OCI-LY7 (cell line): ENCODE results near the gene ARHGAP31. TPM values are rescaled to one million over a fixed set of nuclear protein-coding genes. Genes with fewer than 3 reads are reported as not detected.

Source experiments
- BruUV-seq: library from RNA; stranded (reverse); fragments of 400-500 nt; replicated peaks from 2 replicates; lab custom pipeline; 2021; lab: Mats Ljungman, UMichigan
- CTCF ChIA-PET: fragments of 300-600 bp; sonication (Branson Sonifier 250); formaldehyde crosslinking; loops from one replicate; lab custom pipeline; 2022; ENCODE audit warnings: antibody characterized with exemption; ENCODE audit not compliant: unreplicated experiment; lab: Charles Lee
- POLR2A ChIA-PET: fragments of 300-600 bp; sonication (Branson Sonifier 250); formaldehyde crosslinking; loops from one replicate; lab custom pipeline; 2022; ENCODE audit warnings: antibody characterized with exemption; lab: Charles Lee
- DNase-seq: peaks from one replicate; pipeline ENCODE4 v3.0.0-alpha.2; 2015; ENCODE audit warnings: low spot score
- H2AFZ ChIP-seq: fragments of 200-600 bp; sonication (generic), shearing (Covaris generic); 2 replicates; pipeline ENCODE4 v1.6.1; 2014; ENCODE audit warnings: mild to moderate bottlenecking, antibody characterized with exemption, low read length, moderate library complexity
- H3K27ac ChIP-seq: fragments of 200-600 bp; sonication (generic); 2 replicates; pipeline ENCODE4 v1.5.1; 2014; ENCODE audit warnings: mixed run types, low read depth, mild to moderate bottlenecking, moderate library complexity, low read length, inconsistent platforms; ENCODE audit not compliant: poor library complexity, severe bottlenecking
- H3K36me3 ChIP-seq: fragments of 200-600 bp; sonication (generic); 2 replicates; pipeline ENCODE4 v1.6.1; 2014; ENCODE audit warnings: mild to moderate bottlenecking, antibody characterized with exemption, low read length, moderate library complexity, mixed read lengths; ENCODE audit not compliant: insufficient read depth
- H3K4me1 ChIP-seq: fragments of 200-600 bp; sonication (generic); 2 replicates; pipeline ENCODE4 v1.5.1; 2014; ENCODE audit warnings: mild to moderate bottlenecking, low read length; ENCODE audit not compliant: insufficient read depth, poor library complexity, severe bottlenecking
- H3K4me2 ChIP-seq: fragments of 200-600 bp; sonication (generic); 2 replicates; pipeline ENCODE4 v1.6.1; 2014; ENCODE audit warnings: mild to moderate bottlenecking, low read length
- H3K4me3 ChIP-seq: fragments of 200-600 bp; sonication (generic); 2 replicates; pipeline ENCODE4 v1.5.1; 2014; ENCODE audit warnings: mild to moderate bottlenecking, low read depth, low read length; ENCODE audit not compliant: poor library complexity, severe bottlenecking
- H3K79me2 ChIP-seq: fragments of 200-600 bp; sonication (generic); 2 replicates; pipeline ENCODE4 v1.6.1; 2016; ENCODE audit warnings: low read depth, mild to moderate bottlenecking, low read length, moderate library complexity, mixed read lengths; ENCODE audit not compliant: insufficient read depth
- H3K9me2 ChIP-seq: fragments of 200-600 bp; sonication (generic); 2 replicates; pipeline ENCODE4 v1.6.1; 2016; ENCODE audit warnings: mild to moderate bottlenecking, low read length, mixed read lengths; ENCODE audit not compliant: insufficient read depth
- H3K9me3 ChIP-seq: fragments of 200-600 bp; sonication (generic); 2 replicates; pipeline ENCODE4 v1.6.1; 2014; ENCODE audit warnings: mild to moderate bottlenecking, mixed run types, low read length, mixed read lengths
- H4K20me1 ChIP-seq: fragments of 200-600 bp; sonication (generic); 2 replicates; pipeline ENCODE4 v1.6.1; 2014; ENCODE audit warnings: mild to moderate bottlenecking, antibody characterized with exemption, low read length, moderate library complexity, mixed read lengths; ENCODE audit not compliant: insufficient read depth
- EZH2phosphoT487 ChIP-seq: fragments of 200-600 bp; sonication (generic); IDR thresholded peaks from 2 replicates; pipeline ENCODE4 v1.6.1; 2018; ENCODE audit warnings: low read depth, borderline replicate concordance, mild to moderate bottlenecking, mixed run types, antibody characterized with exemption, low read length, moderate library complexity, mixed read lengths
- intact Hi-C: fragments of 100-400 bp; cut with micrococcal nuclease; formaldehyde crosslinking; loops from one replicate; pipeline ENCODE4 v1.10.0; 2022; ENCODE audit not compliant: unreplicated experiment
- total RNA-seq, 2 experiments: library from RNA; depleted of rRNA in 1 of 2; stranded (reverse); fragments of >200 nt in 1 of 2; shearing (Covaris generic) in 1 of 2; gene quantifications; 2 replicates each; pipeline ENCODE4 v1.2.3, GENCODE V29; 2014 to 2022
- TF ChIP-seq, protein P1 (sequence below): fragments of 200-600 bp; sonication (generic); conservative IDR thresholded peaks from 2 replicates; pipeline ENCODE4 v1.5.1; 2014; ENCODE audit warnings: mild to moderate bottlenecking, antibody characterized with exemption, low read length, moderate library complexity, mixed read lengths

The ARHGAP31 gene
- total RNA-seq, 2 experiments from 2014 or later: 2.8 to 4.1 TPM

DNA sequence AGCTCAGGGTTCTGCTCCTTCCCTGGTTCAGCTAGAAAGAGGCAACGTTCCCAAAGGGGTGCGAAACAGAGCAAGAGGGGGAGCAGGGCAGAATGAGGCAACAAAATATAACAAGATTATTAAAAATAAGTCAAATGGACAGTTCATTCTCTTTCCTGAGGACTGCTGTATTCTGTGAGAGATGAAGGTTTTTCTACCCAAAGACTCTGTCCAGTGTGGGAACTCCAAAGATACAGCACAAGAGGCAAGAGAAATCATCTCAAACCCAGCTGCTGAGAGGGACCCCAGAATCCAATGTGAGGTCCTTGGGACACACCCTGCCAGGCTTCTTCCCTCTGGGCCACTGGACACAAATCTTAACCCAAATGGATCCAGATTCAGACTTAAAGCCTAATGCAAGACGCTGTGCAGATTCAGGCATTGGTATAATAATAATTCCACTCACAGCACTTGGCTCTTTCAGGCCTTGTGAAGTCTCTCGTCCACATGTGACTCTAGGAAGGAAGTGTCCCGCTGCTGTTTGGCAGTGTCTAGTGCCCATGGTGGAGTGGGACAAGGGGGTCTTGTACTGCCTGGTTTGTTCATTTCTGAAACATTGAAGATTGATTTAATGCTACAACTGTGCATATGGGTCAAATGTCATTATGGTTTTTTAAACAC, 14.5 kb upstream of the ARHGAP31 start:
- H3K79me2 ChIP-seq: no peaks in the 10 kb centered on the region
- no peak for DNase-seq
- no peaks in the 10 kb centered on the region for H3K36me3 ChIP-seq
- no peak overlapping the region for H3K4me2 ChIP-seq
- intact Hi-C loops: no loop called here
- peaks cover 8% of the 10 kb centered on the region; the same call in 1 of the 2 replicates for H3K9me3 ChIP-seq
- ChIA-PET POLR2A (no interaction called here), CTCF (no interaction called here)
- H3K27ac ChIP-seq: no peak overlapping the region
- H3K4me1 ChIP-seq: no peaks in the 10 kb centered on the region
- H3K9me2 ChIP-seq: no peaks in the 10 kb centered on the region
- H2AFZ ChIP-seq: no peak overlapping the region
- no peaks in the 10 kb centered on the region for H4K20me1 ChIP-seq
- no peak for TF ChIP-seq EZH2phosphoT487
- TF ChIP-seq, protein P1, sequence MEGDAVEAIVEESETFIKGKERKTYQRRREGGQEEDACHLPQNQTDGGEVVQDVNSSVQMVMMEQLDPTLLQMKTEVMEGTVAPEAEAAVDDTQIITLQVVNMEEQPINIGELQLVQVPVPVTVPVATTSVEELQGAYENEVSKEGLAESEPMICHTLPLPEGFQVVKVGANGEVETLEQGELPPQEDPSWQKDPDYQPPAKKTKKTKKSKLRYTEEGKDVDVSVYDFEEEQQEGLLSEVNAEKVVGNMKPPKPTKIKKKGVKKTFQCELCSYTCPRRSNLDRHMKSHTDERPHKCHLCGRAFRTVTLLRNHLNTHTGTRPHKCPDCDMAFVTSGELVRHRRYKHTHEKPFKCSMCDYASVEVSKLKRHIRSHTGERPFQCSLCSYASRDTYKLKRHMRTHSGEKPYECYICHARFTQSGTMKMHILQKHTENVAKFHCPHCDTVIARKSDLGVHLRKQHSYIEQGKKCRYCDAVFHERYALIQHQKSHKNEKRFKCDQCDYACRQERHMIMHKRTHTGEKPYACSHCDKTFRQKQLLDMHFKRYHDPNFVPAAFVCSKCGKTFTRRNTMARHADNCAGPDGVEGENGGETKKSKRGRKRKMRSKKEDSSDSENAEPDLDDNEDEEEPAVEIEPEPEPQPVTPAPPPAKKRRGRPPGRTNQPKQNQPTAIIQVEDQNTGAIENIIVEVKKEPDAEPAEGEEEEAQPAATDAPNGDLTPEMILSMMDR: no peak
- no TSS peak for BruUV-seq
- H3K4me3 ChIP-seq: no peak overlapping the region

DNA sequence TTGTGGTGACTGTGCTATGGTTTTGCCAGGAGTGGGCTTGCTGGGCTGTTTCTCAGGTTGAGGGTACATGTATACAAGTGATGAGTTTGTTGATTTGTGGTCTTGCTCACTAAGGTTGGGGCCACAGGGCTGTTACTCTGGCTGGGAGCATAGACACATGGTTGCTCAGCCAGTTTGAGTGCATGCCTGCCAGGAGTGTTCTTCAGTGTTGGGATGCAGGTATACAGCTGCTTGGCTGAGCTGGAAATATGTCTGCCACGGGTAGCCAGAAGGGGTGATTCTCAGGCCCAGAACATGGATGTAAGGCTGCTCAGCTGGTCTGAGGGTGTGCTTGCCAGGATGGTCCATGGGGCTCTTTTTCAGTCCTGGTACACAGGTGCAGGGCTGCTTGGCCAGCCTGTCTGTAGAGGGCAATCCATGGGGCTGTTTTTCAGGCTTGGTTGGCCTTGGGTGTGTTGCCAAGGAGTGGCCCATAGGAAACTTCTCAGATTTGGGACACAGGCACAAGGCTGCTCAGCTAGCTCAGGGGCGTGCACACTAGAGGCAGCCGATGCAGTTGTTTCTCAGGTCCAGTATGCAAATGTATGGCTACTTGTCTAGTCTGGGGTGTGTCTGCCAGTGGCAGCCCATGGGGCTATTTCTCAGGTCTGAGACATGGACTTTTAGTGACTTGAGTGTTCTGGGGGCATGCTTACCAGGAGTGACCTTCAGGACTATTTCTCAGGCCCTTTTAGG, 5.3 kb upstream of the ARHGAP31 start:
- no peak for DNase-seq
- POLR2A ChIA-PET: no interaction called here
- Histone ChIP-seq H3K36me3 (no peaks in the 10 kb centered on the region), H3K4me2 (no peak overlapping the region), H2AFZ (no peak overlapping the region), H3K4me3 (no peak overlapping the region), H3K79me2 (no peaks in the 10 kb centered on the region), H3K27ac (no peak overlapping the region), H3K9me2 (no peaks in the 10 kb centered on the region), H3K4me1 (peaks cover 16% of the 10 kb centered on the region), H4K20me1 (no peaks in the 10 kb centered on the region), H3K9me3 (peaks cover 11% of the 10 kb centered on the region; the same call in 1 of the 2 replicates)
- intact Hi-C loops: no loop called here
- TF ChIP-seq EZH2phosphoT487: no peak
- TF ChIP-seq, protein P1: no peak
- BruUV-seq: no TSS peak
- CTCF ChIA-PET: no interaction called here

DNA sequence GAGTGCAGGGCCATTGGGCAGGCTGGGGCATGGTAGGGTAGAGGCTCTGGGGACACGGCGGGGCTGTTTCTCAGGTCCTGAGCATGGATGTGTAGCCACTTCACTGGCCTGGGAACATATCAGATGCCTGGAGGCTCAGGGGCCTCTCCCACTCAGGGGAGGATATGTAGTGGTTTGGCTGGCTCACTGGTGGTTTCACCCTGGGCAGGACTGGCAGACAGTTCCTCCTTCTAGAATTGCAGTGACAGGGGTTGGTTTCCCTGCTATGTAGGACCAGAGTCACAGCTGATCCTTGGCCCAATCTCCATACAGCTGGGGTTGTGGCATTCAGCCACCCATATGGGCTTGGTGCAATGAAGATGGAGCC, 4.8 kb upstream of the ARHGAP31 start:
- intact Hi-C loops: no loop called here
- CTCF ChIA-PET: no interaction called here
- POLR2A ChIA-PET: no interaction called here

More for the DNA sequence above, 4.8 kb upstream of the ARHGAP31 start:
- DNase-seq: no peak
- H2AFZ ChIP-seq: no peak overlapping the region
- H3K4me2 ChIP-seq: no peak overlapping the region
- peaks cover 20% of the 10 kb centered on the region for H3K4me1 ChIP-seq
- no peak overlapping the region for H3K4me3 ChIP-seq
- no peaks in the 10 kb centered on the region for H3K36me3 ChIP-seq
- no peaks in the 10 kb centered on the region for H4K20me1 ChIP-seq
- no peak overlapping the region for H3K27ac ChIP-seq
- no peaks in the 10 kb centered on the region for H3K79me2 ChIP-seq
- no TSS peak for BruUV-seq
- H3K9me2 ChIP-seq: no peaks in the 10 kb centered on the region
- H3K9me3 ChIP-seq: peaks cover 11% of the 10 kb centered on the region; the same call in 1 of the 2 replicates
- TF ChIP-seq, protein P1: no peak
- no peak for TF ChIP-seq EZH2phosphoT487
